T-helper 1 cell treated with Interleukin-12 subunit alpha and Interleukin-12 subunit beta and Interleukin-4 antibody, amounts not matched to agents 30 ng/mL and 1 ng/mL, for 36 hours (primary cell): ENCODE data around the gene SNN. TPM values are rescaled to one million over a fixed set of nuclear protein-coding genes. Genes with fewer than 3 reads are reported as not detected.

Source experiments
- intact Hi-C: fragments of 100-400 bp; cut with micrococcal nuclease; formaldehyde crosslinking; loops from one replicate; pipeline ENCODE4 v1.15.1; 2024
- total RNA-seq: library from RNA; stranded (reverse); gene quantifications from 2 replicates; pipeline ENCODE4 v1.2.3, GENCODE V29; 2022

The SNN gene
- total RNA-seq, 1 donor from 2014 or later: 11.7 TPM

DNA sequence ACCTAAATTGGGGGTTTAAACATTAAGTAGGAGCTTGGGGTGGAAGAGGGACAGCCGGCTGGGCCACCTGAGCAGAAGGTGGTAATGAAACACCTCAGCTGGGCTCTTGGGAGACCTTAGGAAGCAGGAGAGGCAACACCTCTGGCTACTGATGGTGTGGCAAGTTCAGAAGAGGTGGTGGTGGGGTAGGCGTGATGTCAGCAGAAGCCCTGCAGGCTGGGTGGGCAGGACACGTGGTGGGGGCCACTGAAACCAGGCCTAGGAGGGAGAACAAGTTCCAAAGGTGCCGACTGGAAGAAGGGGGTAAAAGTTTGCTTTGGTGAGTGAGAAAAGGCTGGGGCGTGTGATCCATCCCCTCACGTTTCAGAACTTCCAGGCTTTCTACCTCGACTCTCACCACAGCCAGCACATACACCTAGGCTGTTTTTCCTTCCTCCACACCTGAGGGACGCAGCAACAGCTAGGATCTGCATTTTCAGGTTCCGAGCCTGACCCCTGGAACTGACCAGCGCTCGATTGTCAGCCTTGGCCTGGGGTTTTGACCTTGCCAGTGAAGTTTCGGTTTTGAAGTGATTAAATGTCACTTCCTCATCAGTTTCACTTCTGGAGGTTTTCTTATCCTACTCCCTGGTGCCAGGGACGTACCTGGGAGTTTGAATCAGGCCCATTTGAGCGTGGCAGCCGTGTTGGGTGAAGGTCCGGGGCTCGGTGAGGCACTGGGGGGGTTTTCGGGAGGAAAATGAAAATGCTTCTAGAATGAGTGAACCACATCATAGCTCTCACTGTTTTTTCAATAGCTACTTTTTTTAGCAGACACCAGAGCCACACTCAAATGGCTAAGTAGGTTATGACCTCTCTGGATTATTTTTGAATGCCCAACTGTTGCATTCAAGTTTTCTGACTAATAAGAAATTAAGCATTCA lies 10.0 kb downstream of the SNN start:
- intact Hi-C loops: loop anchor here (1.0 kb wide), 1 partner anchor 8 kb away; no protein-coding TSS in a partner anchor

DNA sequence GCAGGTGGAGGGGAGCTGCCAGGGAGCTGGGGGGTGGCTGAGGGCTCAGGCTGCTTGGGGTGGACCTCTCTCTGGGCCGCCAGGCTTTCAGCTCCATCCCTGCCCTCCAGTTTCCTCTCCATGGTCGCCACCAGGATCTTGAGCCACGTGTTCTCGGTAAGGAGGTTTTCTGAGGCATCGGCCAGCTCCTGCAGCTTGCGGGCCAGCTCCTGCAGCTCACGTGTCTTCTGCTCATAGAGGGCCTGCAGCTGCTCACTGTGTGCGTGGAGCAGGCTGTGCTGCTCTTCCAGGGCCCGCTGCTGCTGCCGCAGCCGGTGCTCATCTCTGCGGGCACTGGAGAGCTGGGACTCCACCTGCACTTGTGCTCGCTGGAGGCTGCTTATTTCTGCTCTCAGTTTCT lies 11.0 kb downstream of the SNN start:
- intact Hi-C loops: no loop called here

DNA sequence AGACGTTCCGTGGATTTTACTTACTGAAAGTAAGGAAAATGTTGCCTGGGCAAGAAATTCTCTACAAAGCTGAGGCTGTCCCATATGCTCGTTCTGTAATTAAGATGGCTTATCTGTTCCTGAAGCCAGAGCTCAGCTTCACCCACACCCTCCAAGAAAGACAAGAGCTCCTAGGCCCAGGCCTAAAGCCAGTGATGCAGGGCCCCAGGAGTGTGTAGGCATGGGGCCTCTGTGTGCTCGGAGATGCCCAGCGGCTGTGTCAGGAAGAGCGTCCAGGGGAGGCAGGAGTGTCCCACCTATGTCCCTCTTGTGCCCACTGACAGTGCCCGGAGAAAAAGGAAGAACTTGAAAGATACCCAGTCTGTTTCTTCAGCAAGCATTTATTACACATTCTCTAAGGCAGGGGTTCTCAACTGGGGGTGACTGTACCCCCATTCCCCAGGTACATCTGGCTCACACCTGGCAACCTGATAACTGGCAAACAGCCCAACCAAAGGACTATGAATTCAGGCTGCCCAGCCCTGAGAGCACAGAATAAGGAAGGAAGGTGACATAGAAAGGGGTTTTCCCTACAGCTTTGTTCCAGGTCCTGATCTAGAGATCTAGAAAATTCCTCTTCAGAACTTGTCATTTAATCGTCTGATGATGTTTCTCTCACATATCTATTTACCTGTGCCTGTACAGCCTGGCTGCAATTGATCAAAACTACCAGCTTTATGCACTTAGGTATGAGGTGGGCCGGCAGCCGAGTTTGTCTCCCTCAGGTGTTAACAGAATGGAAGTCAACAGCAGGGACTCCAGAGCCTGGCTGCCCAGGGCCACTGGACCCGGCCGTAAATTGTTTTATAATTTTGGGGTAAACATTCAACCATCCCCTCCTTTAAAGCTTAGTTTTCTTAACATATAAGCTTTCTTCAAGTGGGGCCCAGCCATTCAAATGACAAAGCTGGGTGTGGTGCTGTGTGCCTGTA lies 12.0 kb downstream of the SNN start:
- intact Hi-C loops: no loop called here

DNA sequence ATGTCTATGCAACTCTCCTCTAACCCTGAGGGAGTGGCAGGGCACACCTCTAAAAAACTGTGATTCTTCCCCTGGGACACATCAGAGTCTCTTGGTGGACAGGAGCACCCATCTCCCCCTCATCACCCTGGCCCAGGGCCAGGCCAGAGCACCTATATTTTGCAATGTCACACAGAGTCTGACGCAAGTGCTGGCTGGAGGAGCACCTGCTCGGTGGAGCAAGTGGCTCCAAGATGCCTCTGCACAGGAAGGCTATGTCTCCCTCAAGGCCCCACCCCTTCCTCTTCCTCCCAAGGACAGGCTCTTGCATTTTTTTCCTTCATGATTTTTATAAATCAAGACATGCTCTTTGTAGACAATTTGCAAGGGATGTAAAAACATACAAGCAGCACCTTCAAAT lies 13.3 kb downstream of the SNN start:
- intact Hi-C loops: no loop called here

DNA sequence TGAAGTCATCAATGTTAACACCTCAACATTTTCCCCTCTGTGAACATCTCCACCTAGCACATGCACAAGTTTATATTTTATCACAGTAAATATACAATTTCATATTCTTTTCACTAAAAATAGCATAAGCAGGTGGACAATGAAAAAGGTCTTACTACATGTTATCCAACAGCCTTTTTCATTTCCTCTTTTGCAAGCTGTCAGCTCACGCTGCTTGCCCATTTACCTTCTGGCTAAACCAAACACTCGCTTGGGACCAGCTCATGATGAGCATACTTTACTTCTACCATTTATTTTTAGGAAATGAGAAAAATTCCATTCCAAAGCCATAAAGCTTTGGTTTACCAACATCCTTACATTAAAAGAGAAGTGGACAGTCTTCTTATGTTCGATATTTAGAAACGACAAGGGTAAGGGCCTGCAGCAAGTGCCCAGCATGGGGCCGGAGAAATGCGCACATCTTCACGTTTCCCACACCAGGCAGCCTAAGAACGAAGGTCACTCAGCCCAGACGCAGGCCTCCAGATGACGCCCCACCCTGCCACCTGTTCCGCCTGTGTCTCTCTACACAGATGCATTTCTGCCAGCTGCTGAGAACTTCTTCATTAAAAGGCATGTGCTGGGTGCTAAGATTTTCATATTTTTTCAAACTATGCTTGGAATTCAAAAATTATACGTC lies 13.9 kb downstream of the SNN start:
- intact Hi-C loops: no loop called here

DNA sequence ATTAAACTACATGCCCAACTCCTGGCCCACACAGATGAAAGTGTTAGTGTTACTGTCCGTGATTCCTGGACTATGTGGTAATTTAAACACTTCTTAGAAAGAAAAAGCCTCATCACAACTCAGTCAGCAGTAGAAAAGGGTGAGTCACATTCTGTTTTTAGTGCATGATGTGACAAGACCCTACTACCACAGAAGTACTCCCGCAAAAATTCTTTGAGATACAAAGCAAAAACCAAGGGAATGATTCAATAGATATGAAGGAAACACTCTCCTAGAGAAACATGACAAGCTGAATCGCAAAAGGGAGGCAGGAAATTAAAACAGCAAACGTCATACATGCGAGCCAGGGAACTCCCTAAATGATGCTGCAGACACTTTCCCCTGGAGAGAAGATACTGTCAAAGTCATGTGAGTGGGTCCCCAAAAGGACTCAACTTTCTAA lies 14.4 kb downstream of the SNN start:
- intact Hi-C loops: no loop called here

DNA sequence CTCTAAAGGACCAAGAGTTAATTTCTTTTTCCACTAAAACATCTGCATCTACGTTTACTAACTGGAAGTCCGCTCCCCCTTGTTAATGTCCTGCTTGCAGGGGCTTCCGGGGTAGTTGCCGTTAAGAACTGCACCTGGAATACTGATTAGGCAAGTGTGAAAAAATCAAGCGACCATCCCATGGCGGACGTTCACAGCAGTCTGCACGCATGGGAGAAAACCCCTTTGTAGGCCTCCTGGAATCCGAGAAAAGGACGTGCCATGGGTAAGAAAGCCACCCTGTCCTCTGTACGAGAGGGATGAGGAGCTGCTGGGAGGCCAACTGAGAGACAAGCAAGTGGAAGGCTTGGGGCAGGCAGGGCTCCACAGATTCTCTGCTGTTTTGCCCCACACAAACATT lies 14.9 kb downstream of the SNN start:
- intact Hi-C loops: no loop called here

DNA sequence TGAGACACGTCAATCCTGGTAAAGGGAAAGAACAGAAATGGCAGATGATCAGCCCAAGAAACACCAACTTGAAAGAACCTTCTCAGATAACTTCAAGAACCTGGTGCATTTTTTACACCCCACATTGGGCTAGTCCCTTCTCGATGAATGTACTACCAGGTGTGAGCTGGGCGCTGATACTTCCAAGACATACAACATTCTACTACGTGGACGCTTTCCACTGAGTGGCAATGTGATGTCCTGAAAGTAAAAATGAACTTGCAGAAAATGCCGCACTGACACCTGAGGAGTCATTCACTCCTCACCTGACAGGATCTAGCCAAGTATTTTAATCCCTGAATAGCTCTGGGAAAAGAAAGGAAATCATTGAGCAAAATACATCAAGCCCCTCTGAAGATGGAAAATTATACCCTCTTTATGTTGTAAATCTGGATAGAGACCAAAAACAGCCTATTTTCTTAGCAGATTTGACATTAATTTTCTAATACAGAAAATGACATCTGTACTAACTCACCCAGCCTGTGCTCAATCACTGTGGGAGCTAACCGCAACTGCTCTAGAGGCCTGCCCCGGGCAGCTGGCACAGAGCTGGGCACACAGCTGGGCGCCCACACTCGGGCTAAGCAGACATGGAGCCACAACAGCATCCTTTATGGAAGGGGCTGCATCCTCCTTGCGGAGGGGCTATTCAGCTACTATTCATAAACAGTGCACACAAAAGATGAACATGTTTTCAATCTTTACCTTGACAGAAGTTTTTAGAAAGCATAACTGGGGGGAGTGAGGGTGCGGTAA lies 16.2 kb downstream of the SNN start:
- intact Hi-C loops: no loop called here

DNA sequence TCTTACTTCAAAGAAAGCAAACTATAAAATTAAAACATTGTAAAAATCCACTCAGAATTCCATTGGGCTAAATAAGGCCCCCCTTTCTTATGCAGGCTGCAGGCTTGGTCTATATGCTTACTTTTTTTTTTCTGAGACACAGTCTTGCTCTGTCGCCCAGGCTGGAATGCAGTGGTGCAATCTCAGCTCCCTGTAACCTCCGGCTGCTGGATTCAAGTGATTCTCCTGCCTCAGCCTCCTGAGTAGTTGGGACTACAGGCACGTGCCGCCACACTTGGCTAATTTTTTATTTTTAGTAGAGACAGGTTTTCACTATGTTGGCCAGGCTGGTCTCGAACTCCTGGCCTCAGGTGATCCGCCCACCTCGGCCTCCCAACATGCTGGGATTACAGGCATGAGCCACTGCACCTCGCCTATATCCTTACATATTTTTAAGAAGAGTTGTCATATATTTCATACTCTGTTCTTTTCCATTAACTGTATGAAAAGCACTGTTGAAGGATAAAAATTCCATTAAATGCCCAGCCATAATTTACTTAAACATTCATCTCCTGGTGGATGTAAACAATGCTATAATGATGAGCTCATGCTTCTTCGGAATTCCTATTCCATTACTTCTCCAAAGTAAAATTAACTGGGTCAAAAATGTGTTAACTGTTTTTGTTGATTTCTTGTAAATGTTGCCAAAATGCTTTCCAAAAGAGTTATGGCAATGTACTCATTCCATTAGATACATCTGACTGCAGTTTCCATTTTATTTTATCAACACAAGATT lies 17.8 kb downstream of the SNN start:
- intact Hi-C loops: no loop called here

DNA sequence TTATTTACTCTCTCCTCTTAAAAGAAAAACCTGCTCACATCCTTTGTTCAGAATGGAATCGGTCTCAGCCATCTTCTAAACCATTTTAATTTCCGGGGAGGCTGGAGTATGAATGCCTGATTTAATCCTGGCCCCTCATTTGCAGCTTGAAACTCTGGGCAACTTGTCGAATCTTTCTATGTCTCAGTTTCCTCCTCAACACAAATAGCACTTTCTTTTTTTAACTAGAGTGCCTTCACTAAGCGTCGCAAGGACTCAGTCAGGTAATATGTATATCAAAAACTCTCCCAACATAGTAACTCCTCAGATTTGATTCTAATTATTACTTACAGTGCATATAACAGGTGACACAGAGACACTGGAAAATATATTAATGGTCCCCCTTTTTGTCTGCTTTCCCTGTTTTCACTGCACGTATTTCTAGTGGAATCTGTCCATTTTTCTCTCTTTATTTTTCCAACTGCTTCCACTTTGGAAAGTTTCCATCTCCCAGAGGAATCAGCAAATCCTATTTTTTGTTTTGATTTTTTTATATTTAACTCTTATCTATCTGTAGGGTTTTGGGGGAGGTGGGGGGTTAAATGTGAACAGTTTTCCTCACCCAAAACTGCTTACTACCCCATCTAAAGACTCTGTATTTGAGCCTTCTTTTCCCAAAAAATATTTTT lies 18.6 kb downstream of the SNN start:
- intact Hi-C loops: no loop called here

DNA sequence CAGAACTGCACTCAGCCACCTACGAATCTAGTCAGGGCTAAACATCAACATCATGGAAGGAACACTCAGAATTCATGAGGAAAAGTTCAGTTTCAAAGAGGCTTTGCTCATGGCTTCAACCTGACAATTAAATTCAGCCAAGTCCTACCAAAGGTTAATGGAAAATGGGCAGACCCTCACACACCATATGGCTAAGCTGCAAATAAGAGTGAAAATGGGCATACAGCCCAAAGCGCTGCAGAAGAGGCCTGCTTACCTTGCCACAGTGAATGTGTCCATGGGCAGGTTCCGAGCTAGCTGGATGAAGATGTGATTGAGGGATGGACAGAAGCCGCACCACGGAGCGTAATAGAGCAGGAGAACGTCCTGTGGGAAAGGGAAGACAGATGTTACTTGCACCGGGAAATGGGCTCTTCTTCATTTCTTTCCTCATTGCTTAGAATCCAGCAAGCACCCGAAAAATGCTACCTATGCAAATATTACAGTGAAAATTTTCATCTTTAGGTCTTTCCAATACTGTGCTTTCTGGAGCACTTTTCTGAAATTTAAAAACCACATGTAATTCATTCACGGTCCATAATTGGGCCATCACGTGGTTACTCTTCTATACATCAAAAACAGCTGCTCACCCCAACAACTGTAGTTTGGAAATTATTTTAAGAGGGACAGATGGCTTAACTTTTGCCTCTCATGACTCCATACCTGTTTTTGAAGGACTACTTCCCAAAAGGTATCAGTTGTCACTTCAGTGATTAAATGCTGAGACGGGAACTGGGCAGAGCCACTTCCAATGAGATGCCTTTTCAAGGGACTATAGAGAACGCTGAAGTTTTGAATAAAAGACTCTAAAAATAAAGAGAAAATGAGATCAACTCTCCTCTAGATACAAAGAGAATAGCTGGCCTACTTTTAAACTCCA lies 19.6 kb downstream of the SNN start:
- intact Hi-C loops: no loop called here

DNA sequence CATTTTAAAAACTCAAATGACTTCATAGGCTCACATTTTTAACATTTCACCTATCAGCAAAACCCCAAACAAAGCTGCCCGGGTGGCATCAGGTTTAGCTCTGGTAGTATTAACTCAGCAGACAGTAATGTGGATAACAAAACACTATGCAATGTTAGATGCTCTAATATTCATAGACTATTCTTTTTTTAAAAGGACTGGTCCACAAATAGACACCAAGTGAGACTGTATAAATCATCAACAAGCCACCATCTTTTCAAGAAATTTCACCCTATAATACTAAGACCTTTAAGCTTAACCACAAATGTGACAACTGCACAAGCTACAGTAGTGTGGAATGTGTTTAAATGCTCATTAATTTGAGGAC lies 20.2 kb downstream of the SNN start:
- intact Hi-C loops: no loop called here

DNA sequence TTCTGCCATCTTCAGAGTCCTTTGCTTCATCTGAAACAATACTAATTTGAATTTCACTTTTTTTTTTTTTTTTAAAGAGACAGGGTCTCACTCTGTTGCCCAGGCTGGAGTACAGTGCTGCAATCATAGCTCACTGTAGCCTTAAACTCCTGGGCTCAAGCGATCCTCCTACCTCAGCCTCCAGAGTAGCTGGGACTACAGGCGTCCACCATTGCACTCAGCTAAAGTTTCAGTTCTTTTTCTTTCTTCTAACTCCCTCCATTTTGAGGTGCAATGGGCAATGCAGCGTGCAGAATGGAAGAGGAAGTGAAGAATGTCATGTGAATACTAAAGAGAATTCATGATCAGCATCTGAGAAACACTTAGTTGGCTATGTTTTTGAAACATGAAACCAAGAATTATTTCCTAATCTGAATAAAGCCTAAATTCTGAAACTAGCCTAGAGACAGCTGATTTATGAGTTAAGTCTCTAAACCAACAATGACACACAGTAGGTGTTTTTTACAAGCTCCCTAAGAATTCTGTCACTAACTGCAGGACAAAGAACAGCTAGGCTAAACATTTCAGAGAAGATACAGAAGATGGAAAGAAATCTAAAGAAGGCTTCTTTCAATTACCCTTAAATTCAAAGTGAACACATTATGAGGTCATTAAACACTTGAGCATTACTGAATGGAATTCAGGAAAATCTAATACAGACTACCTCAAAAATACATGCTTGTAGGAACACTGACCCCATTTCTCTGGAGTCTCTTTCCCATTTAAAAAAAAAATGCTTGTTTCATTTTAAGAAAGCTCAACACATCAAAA lies 21.0 kb downstream of the SNN start:
- intact Hi-C loops: no loop called here

DNA sequence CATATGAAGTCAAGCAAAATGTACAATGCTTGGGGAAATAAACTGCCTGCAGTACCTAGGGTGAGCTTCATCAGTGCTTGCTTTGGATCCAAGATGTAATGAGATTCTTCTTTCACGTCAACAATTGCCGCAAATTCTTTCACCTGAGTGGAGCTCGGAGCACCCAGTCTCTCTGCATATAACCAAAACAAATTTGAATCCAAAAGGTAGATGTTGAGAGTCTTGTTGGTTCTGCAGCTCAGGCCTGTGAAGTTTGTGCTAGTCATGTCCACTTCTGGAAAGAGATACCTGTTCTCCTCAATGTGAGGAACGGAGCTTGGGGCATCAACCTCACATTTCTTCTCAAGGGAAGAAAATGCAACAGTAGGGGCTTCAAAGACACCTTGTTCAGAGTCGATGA lies 23.0 kb downstream of the SNN start:
- intact Hi-C loops: no loop called here

DNA sequence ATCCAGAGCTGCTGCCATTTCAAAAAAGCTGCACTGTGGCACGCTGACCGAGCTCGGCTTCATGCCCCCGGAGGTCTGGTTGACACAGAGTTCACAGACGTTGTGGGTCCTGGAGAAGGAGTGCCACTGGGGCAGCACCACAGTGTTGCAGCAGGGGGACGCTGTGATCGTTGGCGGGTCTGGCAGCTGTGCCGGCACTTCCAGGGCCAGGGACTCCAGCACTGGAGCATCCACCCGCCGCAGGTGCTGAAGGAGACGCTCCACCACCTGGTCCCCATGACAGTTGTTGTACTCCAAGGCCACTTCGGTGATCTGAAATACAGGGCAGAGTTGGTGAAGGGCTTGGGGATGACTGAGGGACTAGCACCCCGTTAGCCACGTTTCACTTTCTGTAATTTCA lies 23.5 kb downstream of the SNN start:
- intact Hi-C loops: no loop called here

DNA sequence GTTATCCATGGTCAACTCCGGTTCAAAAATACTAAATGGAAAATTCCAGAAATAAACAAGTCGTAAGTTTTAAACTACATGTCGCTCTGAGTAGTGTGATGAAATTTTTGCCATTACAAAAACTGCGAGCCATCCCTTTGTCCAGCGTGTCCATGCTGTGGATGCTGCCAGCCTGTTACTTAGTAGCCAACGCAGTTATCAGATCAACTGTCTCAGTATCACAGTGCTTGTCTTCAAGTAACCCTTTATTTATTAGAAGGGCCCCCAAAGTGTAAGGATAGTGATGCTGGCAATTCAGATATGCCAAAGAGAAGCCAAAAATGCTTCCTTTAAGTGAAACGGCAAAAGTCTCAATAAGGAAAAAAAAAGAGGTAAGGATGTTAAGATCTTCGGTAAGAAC lies 23.9 kb downstream of the SNN start:
- intact Hi-C loops: no loop called here

DNA sequence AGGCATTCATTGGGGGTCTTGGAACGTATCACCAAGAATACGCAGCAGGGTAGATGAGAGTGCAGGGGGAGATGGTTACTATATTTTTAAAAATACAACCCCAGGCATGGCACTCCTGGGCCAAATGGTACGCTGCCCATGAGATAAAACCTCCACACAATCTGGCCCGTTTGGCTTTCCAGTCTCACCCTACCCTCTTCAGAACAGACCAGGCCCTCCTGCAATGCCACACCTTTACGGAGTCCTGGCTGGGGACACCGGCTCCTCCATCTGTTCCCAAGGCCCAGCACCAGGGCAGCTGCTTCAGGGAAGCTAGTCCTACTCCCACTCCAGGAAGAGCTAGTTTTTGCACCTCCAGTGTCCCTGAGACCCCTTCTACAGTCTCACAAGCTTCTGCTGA lies 24.4 kb downstream of the SNN start:
- intact Hi-C loops: no loop called here
